GM21367 (cell line): ENCODE measurements around the gene ASB2.

Experiments used
- ATAC-seq: cut with Tn5 transposase; IDR thresholded peaks from one replicate; pipeline ENCODE4 v1.9.1; 2021; ENCODE audit not compliant: unreplicated experiment

The ASB2 gene

GRCh38 chr14:93980456-93981201 lies 4.3 kb upstream of the ASB2 start:
- ATAC-seq = no peak

- no peak for ATAC-seq
Observed at GRCh38 chr14:93978735-93979134, 2.4 kb upstream of the ASB2 start.

DNA sequence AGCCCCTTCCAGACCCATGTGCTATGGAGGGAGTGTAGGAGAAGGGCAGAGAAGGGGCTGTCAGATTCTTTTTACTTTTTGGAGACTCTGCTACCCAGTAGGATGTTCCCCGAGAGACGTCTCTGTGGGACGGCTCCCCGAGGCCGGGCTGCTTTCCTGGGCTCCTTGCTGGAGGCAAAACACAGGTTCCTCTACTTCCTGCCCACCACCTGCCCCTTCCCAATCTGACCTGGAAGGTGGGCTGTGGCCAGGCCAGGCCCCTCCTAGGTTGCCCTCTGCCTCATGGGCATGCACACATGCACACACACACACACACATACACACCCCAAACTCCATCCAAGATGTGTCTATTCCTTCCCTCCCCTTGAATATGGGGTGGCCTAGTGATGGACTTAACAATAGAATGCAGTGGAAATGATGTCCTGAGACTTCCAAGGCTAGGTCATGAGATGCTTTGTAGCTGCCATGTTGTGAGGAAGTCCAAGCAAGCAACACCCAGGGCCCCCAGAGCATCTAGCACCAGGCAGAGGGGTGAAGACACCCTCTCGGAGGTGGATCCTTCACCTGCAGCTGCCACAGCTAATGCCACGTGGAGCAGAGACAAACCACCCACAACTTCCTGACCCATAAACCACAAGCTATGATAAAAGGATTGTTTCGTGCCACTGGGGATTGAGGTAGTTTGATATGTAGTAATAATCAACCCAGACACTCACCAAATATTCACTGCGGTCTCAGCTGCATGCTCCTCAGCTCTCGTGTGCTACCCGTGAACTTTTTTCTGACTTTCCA lies 1.6 kb upstream of the ASB2 start:
- peak; percentile 37 for ATAC-seq

DNA sequence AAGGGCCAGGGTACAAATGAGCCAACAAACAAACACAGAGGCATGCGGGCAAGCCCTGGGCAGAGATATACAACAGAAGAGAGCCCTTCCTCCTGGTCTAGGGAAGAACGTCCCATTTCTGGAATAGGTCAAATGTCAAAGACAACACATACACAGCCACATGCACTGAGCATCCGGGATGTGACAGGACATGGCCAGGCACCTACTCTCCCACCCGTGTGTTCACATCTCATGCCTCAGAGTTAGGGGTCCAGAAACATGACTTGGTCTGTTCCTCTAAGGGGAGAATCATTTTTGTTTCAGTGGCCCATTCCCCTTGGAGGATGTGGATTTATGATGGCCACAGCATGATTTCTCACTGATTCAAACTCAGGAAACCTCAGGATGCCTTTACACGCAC lies 801 bp upstream of the ASB2 start:
- ATAC-seq = no peak

GRCh38 chr14:93975791-93976476 lies 436 bp downstream of the ASB2 start:
- peak; percentile 69 for ATAC-seq

DNA sequence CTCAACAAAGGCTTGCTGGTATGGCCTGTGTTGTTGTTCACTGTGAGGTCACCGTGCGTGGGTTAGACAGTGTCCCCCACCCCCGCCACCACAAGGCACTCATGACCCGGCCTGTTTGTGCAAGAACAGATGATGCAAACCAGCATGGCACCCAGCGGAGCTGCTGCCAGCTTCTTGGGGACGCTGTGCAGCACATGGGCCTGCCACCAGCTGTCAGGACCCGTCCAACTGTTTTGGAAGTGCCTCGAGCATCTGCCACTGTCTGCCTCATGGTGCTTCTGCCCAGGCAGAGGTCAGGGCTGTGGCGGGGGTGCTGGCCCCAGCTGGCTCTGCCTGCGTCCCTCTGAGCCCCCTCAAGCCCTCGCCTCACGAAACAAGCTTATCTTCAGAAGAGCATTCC lies 1.5 kb downstream of the ASB2 start:
- ATAC-seq = no peak

DNA sequence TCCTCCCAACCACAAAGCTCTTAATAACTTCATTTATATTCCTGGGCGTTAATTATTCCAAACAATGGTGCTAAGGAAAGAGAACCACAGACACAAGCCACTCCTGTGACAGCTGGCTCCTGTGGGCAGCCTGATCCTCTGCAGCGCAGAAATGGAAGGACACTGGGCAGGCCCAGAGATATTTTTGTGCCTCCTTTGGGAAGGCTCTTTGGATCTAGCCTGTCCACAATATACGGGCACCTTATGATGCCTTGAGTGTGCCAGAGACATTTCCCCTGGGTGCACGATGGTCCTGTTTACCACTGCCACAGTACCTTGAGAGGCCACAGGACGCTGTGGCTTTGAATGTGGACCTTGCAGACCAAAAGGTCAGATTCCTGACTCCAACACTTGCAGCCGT lies 2.1 kb downstream of the ASB2 start:
- ATAC-seq = no peak

DNA sequence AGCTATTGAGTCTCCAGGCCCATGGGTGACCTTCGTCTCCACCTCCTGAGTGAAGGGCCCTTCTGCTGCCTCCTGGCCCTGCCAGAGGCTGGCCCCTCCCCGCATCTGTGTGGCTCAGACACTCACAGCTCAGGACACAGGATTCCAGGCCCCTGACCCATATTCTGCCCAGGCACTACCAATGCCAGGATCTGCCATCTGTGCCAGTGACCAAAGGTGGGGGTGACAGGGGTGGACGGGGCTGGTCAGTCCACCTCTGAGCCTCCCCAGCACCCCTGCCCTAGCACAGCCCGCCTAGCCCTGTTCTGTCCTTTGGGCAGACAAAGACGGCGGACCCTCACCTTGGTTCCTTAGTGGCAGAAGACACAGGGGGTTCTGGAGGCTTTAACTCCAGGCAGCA lies 2.8 kb downstream of the ASB2 start:
- ATAC-seq = no peak

DNA sequence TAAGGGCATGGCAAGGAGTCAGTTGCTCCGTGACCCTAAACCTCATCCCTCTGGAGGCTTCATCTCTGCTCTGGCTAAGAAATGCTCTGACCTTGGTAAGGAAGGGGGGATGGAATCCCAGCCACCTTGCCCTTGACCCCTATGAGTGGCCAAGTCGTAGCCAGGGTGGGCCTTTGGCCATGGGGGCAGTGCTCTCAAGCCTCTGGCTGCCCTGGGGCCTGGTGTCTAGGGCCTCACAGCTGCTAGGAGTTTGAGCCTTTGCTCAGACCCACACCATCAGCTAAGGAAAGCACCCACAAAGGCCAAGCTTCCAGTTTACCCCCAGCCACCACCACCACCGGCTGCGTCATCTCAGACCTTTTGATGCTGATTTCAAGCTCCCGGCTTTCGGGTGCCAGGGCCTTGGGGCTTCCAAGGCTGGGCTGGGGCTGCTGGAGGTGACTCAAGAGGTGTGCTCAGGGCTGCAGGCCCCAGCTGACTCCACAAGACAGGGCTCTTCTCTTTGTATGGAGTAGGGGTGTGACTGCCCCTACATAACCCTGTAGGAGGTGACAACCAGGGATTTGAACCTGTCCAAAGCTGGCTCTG lies 3.7 kb downstream of the ASB2 start:
- ATAC-seq = no peak

DNA sequence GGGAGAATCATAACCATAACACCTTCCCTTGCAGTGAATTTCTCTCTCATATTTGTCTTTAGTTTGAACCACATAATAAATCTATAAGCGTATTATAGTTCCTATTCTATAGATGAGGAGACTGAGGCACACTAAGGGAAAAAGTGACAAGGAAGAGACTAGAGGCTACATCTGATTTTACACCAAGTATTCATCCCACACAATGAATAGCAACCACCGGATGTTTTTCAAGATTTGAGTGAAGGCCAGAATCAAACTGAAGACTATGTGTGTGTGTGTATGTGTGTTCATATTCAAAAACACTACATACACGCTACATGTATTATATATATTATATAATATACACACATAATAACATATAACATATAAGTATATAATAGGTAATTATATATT lies 4.7 kb downstream of the ASB2 start:
- no peak for ATAC-seq

- peak; percentile 27 for ATAC-seq
Observed at GRCh38 chr14:93970965-93971634, 5.3 kb downstream of the ASB2 start.

DNA sequence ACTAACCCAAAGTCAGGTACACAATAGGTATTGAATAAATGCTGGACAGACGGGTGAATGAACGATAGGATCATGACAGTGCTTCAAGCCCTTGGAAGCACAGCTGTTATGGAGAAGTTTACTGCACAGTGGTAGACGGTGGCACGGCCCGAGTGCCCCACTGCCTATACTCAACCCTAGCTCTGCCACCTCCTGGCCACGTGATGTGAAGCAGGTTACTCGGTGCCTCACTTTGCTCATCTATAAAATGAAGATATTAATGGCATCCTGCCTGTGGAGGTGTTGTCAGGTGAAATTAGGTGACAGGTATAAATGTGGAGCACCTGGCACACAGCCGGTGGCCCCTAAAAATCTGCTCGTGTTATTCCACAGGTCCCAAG lies 5.8 kb downstream of the ASB2 start:
- ATAC-seq = no peak

- ATAC-seq = no peak
Observed at GRCh38 chr14:93969082-93969828, 7.1 kb downstream of the ASB2 start.

GRCh38 chr14:93967637-93968250 lies 8.6 kb downstream of the ASB2 start:
- peak; percentile 43 for ATAC-seq

- ATAC-seq = no peak
Observed at GRCh38 chr14:93965946-93966474, 10.4 kb downstream of the ASB2 start.

DNA sequence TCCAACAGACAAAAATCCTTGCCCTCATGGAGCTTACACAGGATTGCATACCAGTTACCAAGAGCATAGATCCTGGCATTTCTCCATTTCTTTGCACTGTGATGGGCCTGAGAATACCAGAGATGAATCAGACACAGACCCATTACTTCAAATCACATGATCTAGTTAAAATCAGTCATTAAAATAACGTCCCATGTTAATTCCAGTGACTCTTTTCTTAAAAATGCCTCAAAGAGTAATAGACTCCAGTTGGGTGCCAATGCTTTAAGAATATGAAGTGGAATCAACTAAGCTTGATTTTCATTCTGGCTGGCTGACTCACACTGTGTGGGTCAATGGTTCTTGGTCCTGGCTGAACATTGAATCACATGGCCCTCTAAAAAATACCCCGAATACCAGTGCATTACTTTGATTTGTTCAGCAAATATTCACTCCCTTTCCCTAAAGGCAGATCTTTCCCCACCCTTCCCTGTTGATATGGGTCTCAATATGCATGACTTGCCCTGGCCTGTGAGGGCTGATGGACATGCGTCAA lies 11.0 kb downstream of the ASB2 start:
- no peak for ATAC-seq

DNA sequence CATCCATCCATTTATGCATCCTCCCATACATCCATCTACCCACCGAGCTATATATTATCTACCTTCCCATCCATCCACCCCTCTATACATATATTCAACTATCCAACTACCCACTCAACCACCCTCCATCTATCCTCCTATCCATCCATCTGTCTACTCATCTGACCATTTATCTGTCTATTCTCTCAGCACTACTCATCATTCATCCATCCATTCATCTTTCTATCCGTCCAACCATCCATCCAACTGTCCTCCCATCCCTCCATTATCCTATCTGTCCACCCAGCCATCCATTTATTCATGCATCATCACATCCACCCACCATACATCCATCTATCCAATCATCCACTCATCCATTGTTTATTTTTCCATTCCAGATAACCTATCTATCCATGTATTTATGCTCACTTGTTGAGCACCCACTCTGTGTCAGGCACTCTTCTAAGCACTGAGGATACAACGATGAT lies 11.5 kb downstream of the ASB2 start:
- no peak for ATAC-seq

GRCh38 chr14:93964281-93964680 lies 12.1 kb downstream of the ASB2 start:
- no peak for ATAC-seq

GRCh38 chr14:93963692-93964091 lies 12.7 kb downstream of the ASB2 start:
- ATAC-seq = no peak
